HUES64 (cell line): ENCODE measurements around the gene FGA.

Experiments
- H3K27ac ChIP-seq: 2 replicates; pipeline ENCODE4 v1.7.0; 2013; ENCODE audit warnings: low read depth, low read length, inconsistent platforms
- H3K27me3 ChIP-seq: 2 replicates; pipeline ENCODE4 v1.6.1; 2013; ENCODE audit warnings: mild to moderate bottlenecking, low read length; ENCODE audit not compliant: insufficient read depth
- H3K36me3 ChIP-seq: 2 replicates; pipeline ENCODE4 v1.6.1; 2013; ENCODE audit warnings: mild to moderate bottlenecking, low read length; ENCODE audit not compliant: insufficient read depth
- H3K4me1 ChIP-seq: 2 replicates; pipeline ENCODE4 v1.6.1; 2013; ENCODE audit warnings: mild to moderate bottlenecking, low read length, moderate library complexity; ENCODE audit not compliant: insufficient read depth
- H3K4me3 ChIP-seq: 2 replicates; pipeline ENCODE4 v1.5.1; 2013; ENCODE audit warnings: mild to moderate bottlenecking, low read length, moderate library complexity
- H3K9ac ChIP-seq: 2 replicates; pipeline ENCODE4 v1.6.1; 2013; ENCODE audit warnings: mild to moderate bottlenecking, low read depth, low read length
- H3K9me3 ChIP-seq: 2 replicates; pipeline ENCODE4 v1.6.1; 2013; ENCODE audit warnings: low read depth, low read length; ENCODE audit not compliant: insufficient read depth
- WGBS: fragments of 150-250, 120-280 bp; methylation state at CpG from one replicate; pipeline ENCODE4 v1.1.7; 2013; ENCODE audit warnings: missing lambda C conversion rate; 5-methylcytosine and 5-hydroxymethylcytosine counted together

Gene FGA

DNA sequence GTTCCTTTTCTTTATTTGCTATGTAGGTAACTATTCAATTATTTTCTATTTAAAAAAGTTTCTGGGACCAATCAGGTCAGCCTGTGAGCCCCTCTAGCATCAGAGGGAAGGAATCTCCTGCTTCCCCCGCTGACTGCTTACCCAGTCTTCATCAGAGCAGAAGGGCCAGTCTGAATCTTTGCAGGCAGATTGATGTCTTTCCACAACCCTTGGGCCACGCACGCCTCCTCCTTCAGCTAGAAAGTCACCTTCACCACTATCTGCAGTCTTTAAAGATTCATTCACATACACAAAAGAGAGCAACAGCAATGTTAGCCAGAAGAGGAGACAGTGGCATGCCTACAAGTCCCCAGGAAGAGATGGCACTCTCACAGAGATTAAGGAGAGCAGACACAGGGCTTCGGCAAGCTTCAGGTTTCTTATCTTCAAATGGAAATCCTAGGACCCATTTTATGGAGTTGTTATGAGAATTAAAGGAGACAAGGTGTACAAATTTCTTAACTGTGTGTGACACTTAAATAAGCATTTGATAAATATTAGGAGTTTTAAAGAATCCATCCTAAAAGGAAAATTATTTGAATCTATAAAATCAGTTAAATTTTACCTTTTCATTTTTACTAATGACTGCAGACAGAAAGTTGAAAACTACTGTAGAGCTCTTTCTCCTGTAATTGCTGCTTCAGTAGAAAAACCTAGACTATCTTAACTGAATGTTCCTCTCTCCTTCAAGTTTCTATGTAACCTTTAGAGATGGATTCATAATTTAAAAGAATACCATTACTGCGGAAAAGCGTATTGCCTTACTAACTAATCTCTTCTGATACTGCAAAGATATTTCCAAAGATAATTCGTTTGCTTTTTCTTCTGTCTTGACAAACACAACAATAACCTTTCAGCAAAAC is 995 bp downstream of the FGA start:
- 0 out of 2 replicates have a peak, but pooled peaks cover 3% of the 10 kb centered on the region for H3K4me1 ChIP-seq
- H3K4me3 ChIP-seq: no peak overlapping the region
- 91% methylated on average over 7 of the region's 7 CpGs for WGBS

GRCh38 chr4:154588198-154588597 is 2.3 kb downstream of the FGA start:
- Histone ChIP-seq H3K9ac (no peak overlapping the region), H3K4me1 (0 out of 2 replicates have a peak, but pooled peaks cover 3% of the 10 kb centered on the region), H3K9me3 (no peaks in the 10 kb centered on the region), H3K4me3 (no peak overlapping the region), H3K36me3 (no peaks in the 10 kb centered on the region), H3K27ac (no peak overlapping the region), H3K27me3 (no peaks in the 10 kb centered on the region)
- 94% methylated on average over 1 of the region's 2 CpGs for WGBS

More for the DNA sequence above, 995 bp downstream of the FGA start:
- H3K9ac ChIP-seq: no peak overlapping the region
- H3K9me3 ChIP-seq: no peaks in the 10 kb centered on the region
- no peaks in the 10 kb centered on the region for H3K27me3 ChIP-seq
- no peaks in the 10 kb centered on the region for H3K36me3 ChIP-seq
- H3K27ac ChIP-seq: no peak overlapping the region

GRCh38 chr4:154586296-154587033 is 4.1 kb downstream of the FGA start:
- H3K4me3 ChIP-seq: no peak overlapping the region
- no peaks in the 10 kb centered on the region for H3K36me3 ChIP-seq
- H3K9ac ChIP-seq: no peak overlapping the region
- no peak overlapping the region for H3K27ac ChIP-seq
- whole genome bisulfite sequencing: 92% methylated on average over 12 of the region's 13 CpGs
- no peaks in the 10 kb centered on the region for H3K9me3 ChIP-seq
- 0 out of 2 replicates have a peak, but pooled peaks cover 3% of the 10 kb centered on the region for H3K4me1 ChIP-seq
- no peaks in the 10 kb centered on the region for H3K27me3 ChIP-seq

DNA sequence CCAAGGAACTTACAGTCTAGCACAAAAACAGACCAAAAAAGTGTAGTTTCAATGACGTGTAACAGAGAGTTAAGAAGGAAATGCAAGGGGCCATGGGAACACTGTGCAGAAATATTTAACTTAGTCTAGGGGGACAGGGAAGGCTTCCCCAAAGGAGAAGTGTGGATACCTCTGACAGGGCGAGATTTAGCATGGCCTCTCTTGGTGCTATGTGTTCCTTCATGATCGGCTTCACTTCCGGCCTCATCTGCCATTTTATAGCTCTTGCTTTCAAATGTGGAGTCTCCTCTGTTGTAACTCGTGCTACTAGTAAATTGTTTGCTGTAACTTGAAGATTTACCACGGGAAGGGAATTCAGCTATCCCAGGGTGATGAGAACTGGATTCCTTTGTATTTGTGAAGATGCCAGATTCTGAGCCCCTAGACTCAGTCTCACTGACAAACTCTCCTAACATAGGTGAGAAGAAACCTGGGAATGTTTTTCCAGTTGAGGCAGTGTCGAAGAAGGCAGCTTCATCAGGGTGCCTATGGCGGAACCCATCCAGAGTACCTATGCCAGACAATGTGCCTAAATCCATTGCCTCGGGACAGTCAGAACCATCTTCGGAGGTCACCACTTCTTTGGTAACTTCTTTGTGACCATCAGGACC is 5.0 kb downstream of the FGA start:
- H3K27ac ChIP-seq: no peak overlapping the region
- H3K9me3 ChIP-seq: no peaks in the 10 kb centered on the region
- no peaks in the 10 kb centered on the region for H3K27me3 ChIP-seq
- 94% methylated on average over 10 of the region's 10 CpGs for WGBS
- H3K36me3 ChIP-seq: no peaks in the 10 kb centered on the region
- H3K9ac ChIP-seq: no peak overlapping the region
- H3K4me1 ChIP-seq: no peaks in the 10 kb centered on the region
- H3K4me3 ChIP-seq: no peak overlapping the region

DNA sequence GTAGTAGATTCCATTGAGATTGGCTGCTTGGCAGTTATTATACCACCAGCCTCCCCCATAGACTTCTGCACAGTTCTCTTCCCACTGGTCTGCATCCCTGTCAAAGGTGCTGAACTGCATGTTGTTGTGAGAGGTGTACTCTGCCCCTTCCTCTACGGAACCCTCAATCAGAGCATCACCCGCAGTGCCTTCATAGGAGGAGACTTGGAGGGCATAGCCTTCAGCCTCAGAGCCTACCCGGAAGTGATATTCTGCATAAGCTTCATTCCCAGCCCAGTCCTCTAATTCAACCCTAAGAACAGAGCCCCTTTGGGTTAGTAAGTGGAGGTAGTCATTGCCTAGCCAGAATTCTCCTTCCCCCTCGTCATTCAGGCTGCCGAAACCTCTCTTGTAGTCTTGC is 6.3 kb downstream of the FGA start:
- no peak overlapping the region for H3K27ac ChIP-seq
- WGBS: 93% methylated on average over 5 of the region's 5 CpGs
- H3K9ac ChIP-seq: no peak overlapping the region
- no peaks in the 10 kb centered on the region for H3K9me3 ChIP-seq
- no peaks in the 10 kb centered on the region for H3K36me3 ChIP-seq
- H3K4me1 ChIP-seq: no peaks in the 10 kb centered on the region
- H3K27me3 ChIP-seq: no peaks in the 10 kb centered on the region
- no peak overlapping the region for H3K4me3 ChIP-seq

GRCh38 chr4:154583677-154584076 is 6.9 kb downstream of the FGA start:
- H3K36me3 ChIP-seq: no peaks in the 10 kb centered on the region
- no peaks in the 10 kb centered on the region for H3K9me3 ChIP-seq
- H3K27ac ChIP-seq: no peak overlapping the region
- H3K4me3 ChIP-seq: no peak overlapping the region
- H3K27me3 ChIP-seq: no peaks in the 10 kb centered on the region
- H3K9ac ChIP-seq: no peak overlapping the region
- H3K4me1 ChIP-seq: no peaks in the 10 kb centered on the region

DNA sequence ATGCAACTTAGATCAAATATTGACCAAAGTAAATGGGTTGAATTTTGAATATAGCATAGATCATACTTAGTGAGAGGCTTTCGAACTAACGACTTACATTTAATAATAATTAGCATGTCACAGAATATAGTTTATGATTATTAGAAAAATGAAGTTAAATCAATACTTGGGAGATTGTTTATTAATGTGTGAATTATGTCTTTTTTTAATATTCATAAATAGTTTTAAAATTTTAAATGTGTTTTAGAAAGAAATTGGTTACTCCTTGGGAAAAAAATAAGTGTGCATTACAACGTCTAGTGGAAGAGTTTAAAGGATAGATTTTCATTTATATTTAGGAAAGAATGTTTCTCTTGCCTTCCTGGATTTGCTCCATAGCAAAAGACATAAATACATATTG is 7.3 kb downstream of the FGA start:
- H3K4me3 ChIP-seq: no peak overlapping the region
- no peak overlapping the region for H3K9ac ChIP-seq
- H3K36me3 ChIP-seq: no peaks in the 10 kb centered on the region
- 85% methylated on average over 1 of the region's 3 CpGs for WGBS
- no peaks in the 10 kb centered on the region for H3K27me3 ChIP-seq
- H3K4me1 ChIP-seq: no peaks in the 10 kb centered on the region
- H3K9me3 ChIP-seq: no peaks in the 10 kb centered on the region
- no peak overlapping the region for H3K27ac ChIP-seq

GRCh38 chr4:154582723-154583122 is 7.8 kb downstream of the FGA start:
- Histone ChIP-seq H3K9ac (no peak overlapping the region), H3K27ac (no peak overlapping the region), H3K4me1 (no peaks in the 10 kb centered on the region), H3K27me3 (no peaks in the 10 kb centered on the region), H3K4me3 (no peak overlapping the region), H3K9me3 (no peaks in the 10 kb centered on the region), H3K36me3 (no peaks in the 10 kb centered on the region)
- WGBS: 63% methylated on average over 2 of the region's 2 CpGs

- Histone ChIP-seq H3K27me3 (no peaks in the 10 kb centered on the region), H3K9me3 (no peaks in the 10 kb centered on the region), H3K4me1 (no peaks in the 10 kb centered on the region), H3K36me3 (no peaks in the 10 kb centered on the region), H3K9ac (no peak overlapping the region), H3K27ac (no peak overlapping the region), H3K4me3 (no peak overlapping the region)
Measured at GRCh38 chr4:154579927-154580326, 10.6 kb downstream of the FGA start.

GRCh38 chr4:154578919-154579318 is 11.6 kb downstream of the FGA start:
- 100% methylated on average over 1 of the region's 1 CpG for WGBS
- Histone ChIP-seq H3K9me3 (no peaks in the 10 kb centered on the region), H3K4me1 (no peaks in the 10 kb centered on the region), H3K4me3 (no peak overlapping the region), H3K27ac (no peak overlapping the region), H3K27me3 (no peaks in the 10 kb centered on the region), H3K9ac (no peak overlapping the region), H3K36me3 (no peaks in the 10 kb centered on the region)

- H3K4me3 ChIP-seq: no peak overlapping the region
- no peaks in the 10 kb centered on the region for H3K36me3 ChIP-seq
- no peaks in the 10 kb centered on the region for H3K4me1 ChIP-seq
- H3K9me3 ChIP-seq: no peaks in the 10 kb centered on the region
- no peaks in the 10 kb centered on the region for H3K27me3 ChIP-seq
- H3K9ac ChIP-seq: no peak overlapping the region
- H3K27ac ChIP-seq: no peak overlapping the region
- 99% methylated on average over 2 of the region's 2 CpGs for whole genome bisulfite sequencing
Measured at GRCh38 chr4:154577324-154577723, 13.2 kb downstream of the FGA start.
